ENCODE results near the gene PCNT. TPM values are rescaled to one million over a fixed set of nuclear protein-coding genes. Genes with fewer than 3 reads are reported as not detected.

PCNT gene
- total and polyA plus RNA-seq, 9 of the 15 experiments (the other 6 are each of a cell fraction or from before 2014, with no cell fraction given) = 9.1 to 53.5 (median 31.3) TPM

GRCh38 chr21:46320331-46320801 is 3.6 kb upstream of the PCNT start (continued):
- no peak for TF ChIP-seq USF2 (CRISPR knock-in tag; IDR thresholded peaks at IDR 0.05)
- TF ChIP-seq DACH1 (IDR thresholded peaks at IDR 0.05; ENCODE audit: partially characterized antibody) = peak; percentile 53
- no peak for TF ChIP-seq KLF13 (tag; IDR thresholded peaks at IDR 0.05; ENCODE audit: borderline replicate concordance, low read depth)
- TF ChIP-seq REST (IDR thresholded peaks at IDR 0.05; ENCODE audit: borderline replicate concordance) = 0 out of 2 replicates have a peak, but pooled peaks have one; percentile 16
- no peak for TF ChIP-seq REST (CRISPR knock-in tag; IDR thresholded peaks at IDR 0.05; ENCODE audit: low read depth)
- TF ChIP-seq MXI1 (IDR thresholded peaks at IDR 0.05; ENCODE audit: low read depth, low read length) = peak; percentile 81
- TF ChIP-seq ZNF277 (CRISPR knock-in tag; IDR thresholded peaks at IDR 0.05; ENCODE audit: borderline replicate concordance) = no peak
- TF ChIP-seq POU5F1 (IDR thresholded peaks at IDR 0.05; ENCODE audit: borderline replicate concordance, low read depth, low read length, partially characterized antibody) = no peak
- TF ChIP-seq ADNP (tag; IDR thresholded peaks at IDR 0.05) = no peak
- TF ChIP-seq SUPT5H (IDR thresholded peaks at IDR 0.05) = 0 out of 2 replicates have a peak, but pooled peaks have one; percentile 38
- TF ChIP-seq MXD1 (CRISPR knock-in tag; IDR thresholded peaks at IDR 0.05; ENCODE audit: borderline replicate concordance, poor library complexity, severe bottlenecking) = no peak
- no peak for TF ChIP-seq SRSF7 (optimal IDR thresholded peaks at IDR 0.05; ENCODE audit: low read depth, low read length)
- TF ChIP-seq ELF1 (tag; IDR thresholded peaks at IDR 0.05) = no peak
- no peak for TF ChIP-seq PHF8 (IDR thresholded peaks at IDR 0.05; ENCODE audit: borderline replicate concordance, low read length)
